WTC11 (cell line): ENCODE data around the gene STK17A. TPM values are rescaled to one million over a fixed set of nuclear protein-coding genes. Genes with fewer than 3 reads are reported as not detected.

Experiments
- ATAC-seq: fragments of 200-7000 bp; cut with Tn5 transposase; 2 replicates; pipeline ENCODE4 v1.10.0; 2021; ENCODE audit warnings: mild to moderate bottlenecking, moderate library complexity
- CTCF ChIA-PET: fragments of 300-600 bp; sonication (Branson Sonifier 250); formaldehyde crosslinking; loops from one replicate; lab custom pipeline; 2021; ENCODE audit warnings: antibody characterized with exemption; lab: Charles Lee
- POLR2A ChIA-PET: fragments of 350-600 bp; sonication (Branson Sonifier 250); formaldehyde crosslinking; loops from one replicate; lab custom pipeline; 2021; ENCODE audit warnings: antibody characterized with exemption; lab: Charles Lee
- DNase-seq: peaks from one replicate; pipeline ENCODE4 v3.0.0; 2021; ENCODE audit warnings: low spot score
- H3K27ac Mint-ChIP-seq: 2 replicates; pipeline ENCODE4 v1.8.0; 2021; ENCODE audit warnings: mixed read lengths
- H3K27me3 Mint-ChIP-seq: 2 replicates; pipeline ENCODE4 v1.8.0; 2021; ENCODE audit warnings: low read depth, mild to moderate bottlenecking, moderate library complexity, mixed read lengths
- H3K36me3 Mint-ChIP-seq: 2 replicates; pipeline ENCODE4 v1.8.0; 2021; ENCODE audit warnings: mixed read lengths
- H3K4me1 Mint-ChIP-seq: 2 replicates; pipeline ENCODE4 v1.8.0; 2022; ENCODE audit warnings: mixed read lengths
- H3K4me3 Mint-ChIP-seq: 2 replicates; pipeline ENCODE4 v1.8.0; 2021; ENCODE audit warnings: mild to moderate bottlenecking, moderate library complexity, mixed read lengths
- H3K9me3 Mint-ChIP-seq: 2 replicates; pipeline ENCODE4 v1.8.0; 2021; ENCODE audit warnings: mixed read lengths
- AFF4 ChIP-seq: sonication (generic); formaldehyde crosslinking; IDR thresholded peaks from 2 replicates; pipeline ENCODE4 v1.8.1; 2023; ENCODE audit warnings: mild to moderate bottlenecking, missing genetic modification reagents, borderline replicate concordance
- ATF6 ChIP-seq: sonication (generic); formaldehyde crosslinking; IDR thresholded peaks from 2 replicates; pipeline ENCODE4 v1.8.1; 2023; ENCODE audit warnings: mild to moderate bottlenecking, missing genetic modification reagents
- CBFB ChIP-seq: sonication (generic); formaldehyde crosslinking; IDR thresholded peaks from 2 replicates; pipeline ENCODE4 v1.8.1; 2022; ENCODE audit warnings: mild to moderate bottlenecking, low read depth, missing genetic modification reagents
- CTCF ChIP-seq: fragments of 200-600 bp; IDR thresholded peaks from 2 replicates; pipeline ENCODE4 v1.8.0; 2022; ENCODE audit warnings: antibody characterized with exemption
- ELF4 ChIP-seq: sonication (generic); formaldehyde crosslinking; IDR thresholded peaks from 2 replicates; pipeline ENCODE4 v1.8.1; 2022; ENCODE audit warnings: low read depth, mild to moderate bottlenecking, moderate library complexity, missing genetic modification reagents
- ETV6 ChIP-seq: sonication (generic); formaldehyde crosslinking; IDR thresholded peaks from 2 replicates; pipeline ENCODE4 v1.8.1; 2022; ENCODE audit warnings: mild to moderate bottlenecking, missing genetic modification reagents
- FOXK1 ChIP-seq: sonication (generic); formaldehyde crosslinking; IDR thresholded peaks from 2 replicates; pipeline ENCODE4 v1.8.0; 2022; ENCODE audit warnings: mild to moderate bottlenecking, moderate library complexity, missing genetic modification reagents
- NFE2L1 ChIP-seq: sonication (generic); formaldehyde crosslinking; IDR thresholded peaks from 2 replicates; pipeline ENCODE4 v1.8.1; 2023; ENCODE audit warnings: missing genetic modification reagents
- OVOL2 ChIP-seq: fragments of 250-450 bp; sonication (Bioruptor Pico); IDR thresholded peaks from 2 replicates; pipeline ENCODE4 v1.9.0; 2021; ENCODE audit warnings: mild to moderate bottlenecking, borderline replicate concordance
- RORB ChIP-seq: fragments of 250-450 bp; sonication (Bioruptor Pico); IDR thresholded peaks from 2 replicates; pipeline ENCODE4 v1.9.0; 2021; ENCODE audit warnings: mild to moderate bottlenecking
- USF1 ChIP-seq: sonication (generic); formaldehyde crosslinking; IDR thresholded peaks from 2 replicates; pipeline ENCODE4 v1.8.0; 2022; ENCODE audit warnings: mild to moderate bottlenecking, missing genetic modification reagents
- ZNF232 ChIP-seq: sonication (generic); formaldehyde crosslinking; IDR thresholded peaks from 2 replicates; pipeline ENCODE4 v1.8.0; 2022; ENCODE audit warnings: mild to moderate bottlenecking, missing genetic modification reagents
- ZNF416 ChIP-seq: fragments of 250-450 bp; sonication (Bioruptor Pico); IDR thresholded peaks from 2 replicates; pipeline ENCODE4 v1.9.0; 2021; ENCODE audit warnings: mild to moderate bottlenecking, inconsistent platforms
- ZNF512 ChIP-seq: sonication (generic); formaldehyde crosslinking; IDR thresholded peaks from 2 replicates; pipeline ENCODE4 v1.8.1; 2022; ENCODE audit warnings: missing genetic modification reagents, borderline replicate concordance
- total RNA-seq: library from RNA; stranded (reverse); gene quantifications from 3 replicates; pipeline ENCODE4 v1.2.3, GENCODE V29; 2021
- TF ChIP-seq, protein P1 (sequence below): sonication (generic); formaldehyde crosslinking; IDR thresholded peaks from 2 replicates; pipeline ENCODE4 v1.8.0; 2023; ENCODE audit warnings: missing genetic modification reagents, mild to moderate bottlenecking, borderline replicate concordance
- TF ChIP-seq, protein P2 (sequence below): sonication (generic); formaldehyde crosslinking; IDR thresholded peaks from 2 replicates; pipeline ENCODE4 v1.8.0; 2022; ENCODE audit warnings: mild to moderate bottlenecking, missing genetic modification reagents

Gene STK17A
- total RNA-seq, 1 experiment from 2014 or later, result 17.6 TPM

GRCh38 chr7:43625453-43625852 lies 42.5 kb downstream of the STK17A start (continued):
- TF ChIP-seq, protein P1, sequence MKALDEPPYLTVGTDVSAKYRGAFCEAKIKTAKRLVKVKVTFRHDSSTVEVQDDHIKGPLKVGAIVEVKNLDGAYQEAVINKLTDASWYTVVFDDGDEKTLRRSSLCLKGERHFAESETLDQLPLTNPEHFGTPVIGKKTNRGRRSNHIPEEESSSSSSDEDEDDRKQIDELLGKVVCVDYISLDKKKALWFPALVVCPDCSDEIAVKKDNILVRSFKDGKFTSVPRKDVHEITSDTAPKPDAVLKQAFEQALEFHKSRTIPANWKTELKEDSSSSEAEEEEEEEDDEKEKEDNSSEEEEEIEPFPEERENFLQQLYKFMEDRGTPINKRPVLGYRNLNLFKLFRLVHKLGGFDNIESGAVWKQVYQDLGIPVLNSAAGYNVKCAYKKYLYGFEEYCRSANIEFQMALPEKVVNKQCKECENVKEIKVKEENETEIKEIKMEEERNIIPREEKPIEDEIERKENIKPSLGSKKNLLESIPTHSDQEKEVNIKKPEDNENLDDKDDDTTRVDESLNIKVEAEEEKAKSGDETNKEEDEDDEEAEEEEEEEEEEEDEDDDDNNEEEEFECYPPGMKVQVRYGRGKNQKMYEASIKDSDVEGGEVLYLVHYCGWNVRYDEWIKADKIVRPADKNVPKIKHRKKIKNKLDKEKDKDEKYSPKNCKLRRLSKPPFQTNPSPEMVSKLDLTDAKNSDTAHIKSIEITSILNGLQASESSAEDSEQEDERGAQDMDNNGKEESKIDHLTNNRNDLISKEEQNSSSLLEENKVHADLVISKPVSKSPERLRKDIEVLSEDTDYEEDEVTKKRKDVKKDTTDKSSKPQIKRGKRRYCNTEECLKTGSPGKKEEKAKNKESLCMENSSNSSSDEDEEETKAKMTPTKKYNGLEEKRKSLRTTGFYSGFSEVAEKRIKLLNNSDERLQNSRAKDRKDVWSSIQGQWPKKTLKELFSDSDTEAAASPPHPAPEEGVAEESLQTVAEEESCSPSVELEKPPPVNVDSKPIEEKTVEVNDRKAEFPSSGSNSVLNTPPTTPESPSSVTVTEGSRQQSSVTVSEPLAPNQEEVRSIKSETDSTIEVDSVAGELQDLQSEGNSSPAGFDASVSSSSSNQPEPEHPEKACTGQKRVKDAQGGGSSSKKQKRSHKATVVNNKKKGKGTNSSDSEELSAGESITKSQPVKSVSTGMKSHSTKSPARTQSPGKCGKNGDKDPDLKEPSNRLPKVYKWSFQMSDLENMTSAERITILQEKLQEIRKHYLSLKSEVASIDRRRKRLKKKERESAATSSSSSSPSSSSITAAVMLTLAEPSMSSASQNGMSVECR (CRISPR knock-in tag), result no peak
- TF ChIP-seq ATF6 (CRISPR knock-in tag), result no peak
- TF ChIP-seq ZNF416 (CRISPR knock-in tag), result no peak
- TF ChIP-seq NFE2L1 (CRISPR knock-in tag), result no peak
- TF ChIP-seq CTCF, result no peak
- TF ChIP-seq USF1, result no peak
- TF ChIP-seq ELF4 (CRISPR knock-in tag), result no peak
- TF ChIP-seq AFF4 (CRISPR knock-in tag), result no peak
- no peak for TF ChIP-seq RORB

DNA sequence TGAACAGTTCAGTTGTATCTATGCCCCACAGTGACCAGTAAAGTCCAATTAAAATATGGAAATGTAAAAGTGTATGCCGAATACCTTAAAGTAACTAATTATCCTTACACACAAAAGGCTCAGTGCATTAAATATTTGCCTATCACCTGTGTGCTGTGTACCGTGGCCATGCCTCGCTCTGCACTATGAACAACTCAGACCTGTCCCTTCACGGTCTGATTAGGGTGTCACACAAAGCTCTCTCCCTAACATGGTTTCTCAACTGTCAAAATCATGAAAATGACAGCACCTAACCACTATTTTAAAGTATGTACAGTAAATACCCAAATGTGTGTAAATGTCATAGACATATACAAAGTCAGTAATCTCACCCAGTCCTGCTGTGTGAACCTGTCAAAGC lies 43.1 kb downstream of the STK17A start:
- peaks cover 21% of the 10 kb centered on the region for H3K4me1 Mint-ChIP-seq
- H3K27me3 Mint-ChIP-seq, result no peaks in the 10 kb centered on the region
- CTCF ChIA-PET, result interaction anchor here (1.7 kb wide), 1 partner anchor 43 kb away, joined by 9 read pairs; the partner anchor contains the start of gene STK17A
- peaks cover 39% of the 10 kb centered on the region for H3K36me3 Mint-ChIP-seq
- no peak for ATAC-seq
- DNase-seq, result no peak
- H3K27ac Mint-ChIP-seq, result no peak overlapping the region
- H3K4me3 Mint-ChIP-seq, result no peak overlapping the region
- POLR2A ChIA-PET, result no interaction called here
- no peaks in the 10 kb centered on the region for H3K9me3 Mint-ChIP-seq
- TF ChIP-seq ZNF512 (CRISPR knock-in tag) (no peak), OVOL2 (CRISPR knock-in tag) (no peak), CBFB (CRISPR knock-in tag) (no peak), ZNF232 (CRISPR knock-in tag) (no peak), ETV6 (CRISPR knock-in tag) (no peak), FOXK1 (no peak)
- TF ChIP-seq, protein P1 (CRISPR knock-in tag), result no peak
- TF ChIP-seq, protein P2, sequence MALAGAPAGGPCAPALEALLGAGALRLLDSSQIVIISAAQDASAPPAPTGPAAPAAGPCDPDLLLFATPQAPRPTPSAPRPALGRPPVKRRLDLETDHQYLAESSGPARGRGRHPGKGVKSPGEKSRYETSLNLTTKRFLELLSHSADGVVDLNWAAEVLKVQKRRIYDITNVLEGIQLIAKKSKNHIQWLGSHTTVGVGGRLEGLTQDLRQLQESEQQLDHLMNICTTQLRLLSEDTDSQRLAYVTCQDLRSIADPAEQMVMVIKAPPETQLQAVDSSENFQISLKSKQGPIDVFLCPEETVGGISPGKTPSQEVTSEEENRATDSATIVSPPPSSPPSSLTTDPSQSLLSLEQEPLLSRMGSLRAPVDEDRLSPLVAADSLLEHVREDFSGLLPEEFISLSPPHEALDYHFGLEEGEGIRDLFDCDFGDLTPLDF, result no peak
